Measurements from ENCODE around the gene WT1. TPM values are rescaled to one million over a fixed set of nuclear protein-coding genes. Genes with fewer than 3 reads are reported as not detected.

The WT1 gene
- total and polyA plus RNA-seq, 2 of the 8 experiments (the other 6 are each of a cell fraction or from before 2014, with no cell fraction given) = 0.05 to 0.17 TPM

DNA sequence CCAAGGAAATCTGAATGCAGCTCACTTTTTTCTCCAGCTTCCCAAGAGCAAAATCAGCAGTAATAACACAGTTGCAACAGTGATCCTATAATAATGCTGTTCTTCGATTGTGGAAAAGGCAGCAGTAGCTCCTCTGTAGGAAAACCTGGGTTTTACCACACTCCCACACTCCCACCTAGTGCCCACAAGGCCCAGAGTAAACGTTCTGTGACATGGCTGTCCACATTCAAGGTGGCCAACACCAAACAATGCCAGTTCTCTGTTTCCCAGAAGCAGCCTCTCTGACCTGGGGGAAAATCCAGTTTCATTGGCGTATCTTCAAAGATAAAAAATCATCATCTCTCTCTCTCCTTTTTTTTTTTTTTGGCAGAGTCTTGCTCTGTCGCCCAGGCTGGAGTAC is 40.2 kb downstream of the WT1 start:
- H3K23me2 ChIP-seq (ENCODE audit: low read depth, low read length) = no peaks in the 10 kb centered on the region
- H3K4me2 ChIP-seq (ENCODE audit: insufficient read depth in 1 of 2, low read depth in 2 of 2, low read length in 2 of 2) = no peak overlapping the region
- no peak overlapping the region for H4K91ac ChIP-seq (replicated peaks; ENCODE audit: insufficient read length, low read length)
- H4K8ac ChIP-seq (ENCODE audit: extremely low read depth, insufficient read depth, low read length) = no peak overlapping the region
- H3K9me3 ChIP-seq (ENCODE audit: insufficient read depth in 2 of 2, low read depth in 1 of 2, low read length in 1 of 2) = no peaks in the 10 kb centered on the region
- H2BK20ac ChIP-seq (ENCODE audit: low read length) = no peak overlapping the region
- no peak overlapping the region for H2AFZ ChIP-seq (ENCODE audit: low read length)
- no peaks in the 10 kb centered on the region for H3K79me2 ChIP-seq (ENCODE audit: control insufficient read depth in 1 of 2, insufficient read depth in 2 of 2, low read length in 2 of 2)
- no peak overlapping the region for H2AK5ac ChIP-seq (ENCODE audit: low read depth, low read length)
- no peaks in the 10 kb centered on the region; a peak in 2 of 7 replicates for H3K4me1 ChIP-seq (replicated peaks in 1 of 4; ENCODE audit: control insufficient read depth in 3 of 4, insufficient read depth in 4 of 4, low read length in 3 of 4)
- H3K27ac ChIP-seq (ENCODE audit: low read depth, low read length) = no peak overlapping the region
- H3K4me3 ChIP-seq (ENCODE audit: extremely low read depth in 1 of 4, insufficient read depth in 2 of 4, low read depth in 3 of 4, low read length in 4 of 4) = no peak overlapping the region
- H2BK15ac ChIP-seq (ENCODE audit: low read length) = no peak overlapping the region
- POLR2A ChIA-PET (ENCODE audit: partially characterized antibody) = no interaction called here
- CTCF ChIA-PET (ENCODE audit: partially characterized antibody) = interaction anchor here (1.7 to 6.5 kb wide), 2 partner anchors 9 to 11 kb away, joined by 5 to 42 read pairs; no protein-coding TSS in a partner anchor
- no peak for FAIRE-seq
- H3K27me3 ChIP-seq (replicated peaks in 1 of 4; ENCODE audit: control insufficient read depth in 3 of 4, extremely low read depth in 1 of 4, insufficient read depth in 3 of 4, low read length in 3 of 4) = peaks cover 0 to 2% (median 0%) of the 10 kb centered on the region in 4 experiments; a peak in 1 of 7 replicates
- H2BK12ac ChIP-seq (ENCODE audit: low read depth, low read length) = no peak overlapping the region
- H3K18ac ChIP-seq (ENCODE audit: extremely low read depth, low read length) = no peak overlapping the region
- H3K9ac ChIP-seq (replicated peaks in 1 of 4; ENCODE audit: extremely low read depth in 1 of 4, low read depth in 3 of 4, low read length in 3 of 4) = no peak overlapping the region
- H2BK5ac ChIP-seq (ENCODE audit: low read depth, low read length) = no peak overlapping the region
- H3K14ac ChIP-seq (ENCODE audit: insufficient read length) = no peak overlapping the region
- H3K56ac ChIP-seq (replicated peaks; ENCODE audit: insufficient read length, low read depth, low read length) = no peak overlapping the region
- no peak overlapping the region for H3K4ac ChIP-seq (replicated peaks; ENCODE audit: insufficient read length, low read depth, low read length)
- H3K36me3 ChIP-seq (ENCODE audit: control insufficient read depth in 2 of 4, insufficient read depth in 4 of 4, low read length in 3 of 4) = no peaks in the 10 kb centered on the region
- H3K23ac ChIP-seq (ENCODE audit: insufficient read length) = no peak overlapping the region
- TF ChIP-seq YY1 (IDR thresholded peaks at IDR 0.05; ENCODE audit: low read depth, low read length) (no peak), CBX8 (IDR thresholded peaks at IDR 0.05; ENCODE audit: borderline replicate concordance, low read depth, low read length) (no peak), ASH2L (IDR thresholded peaks at IDR 0.05; ENCODE audit: low read length) (no peak), RAD21 (IDR thresholded peaks at IDR 0.05 in 1 of 2, conservative IDR thresholded peaks at IDR 0.05 in 1 of 2; ENCODE audit: low read depth in 2 of 2, low read length in 2 of 2) (peak; percentile 20 to 21; a peak in 2 of 4 replicates)
- no peak for DNase-seq (ENCODE audit: low read depth in 1 of 2, low spot score in 2 of 2)
- H2BK120ac ChIP-seq (replicated peaks; ENCODE audit: low read depth, low read length) = no peak overlapping the region
- no peaks in the 10 kb centered on the region for H3K79me1 ChIP-seq (ENCODE audit: low read depth, low read length)
- WGBS, 2 experiments (ENCODE audit: extremely low coverage in 1 of 2, insufficient coverage in 1 of 2, insufficient read length in 1 of 2, insufficient replicate concordance in 2 of 2, low coverage in 1 of 2, low lambda C conversion rate in 2 of 2, missing lambda C conversion rate in 1 of 2) = 88% methylated on average over 3 of the region's 4 CpGs; no CpG with 5 or more reads in 1 of the 2 experiments
- H4K20me1 ChIP-seq (replicated peaks in 1 of 2; ENCODE audit: control insufficient read depth in 1 of 2, insufficient read depth in 2 of 2, low read length in 2 of 2) = no peaks in the 10 kb centered on the region
- no peak overlapping the region for H4K5ac ChIP-seq (ENCODE audit: insufficient read length, low read depth, low read length)

Data from H1 (cell line).